ENCODE measurements around the gene C1QL1.

The C1QL1 gene

DNA sequence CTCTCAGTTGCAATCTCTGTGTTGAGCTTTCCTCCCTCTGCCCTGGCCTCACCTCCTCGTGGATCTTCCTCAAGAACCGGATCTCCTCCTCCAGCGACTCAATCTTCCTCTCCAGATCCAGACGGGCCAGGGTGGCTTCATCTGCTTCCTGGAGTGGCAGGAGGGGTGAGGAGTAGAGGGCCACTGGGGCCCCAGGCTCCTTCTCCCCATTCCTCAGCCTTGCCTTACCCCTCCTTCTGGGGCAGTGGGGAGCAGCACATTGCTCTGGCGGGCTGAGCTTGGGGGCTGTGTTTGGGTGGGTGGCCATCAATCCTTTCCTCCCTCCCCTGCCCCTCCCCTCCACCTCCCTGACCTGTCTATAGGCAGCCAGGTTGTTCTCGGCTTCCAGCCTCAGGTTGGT is 54.4 kb downstream of the C1QL1 start:
- DNase-seq (ENCODE audit: low read depth), result no peak

DNA sequence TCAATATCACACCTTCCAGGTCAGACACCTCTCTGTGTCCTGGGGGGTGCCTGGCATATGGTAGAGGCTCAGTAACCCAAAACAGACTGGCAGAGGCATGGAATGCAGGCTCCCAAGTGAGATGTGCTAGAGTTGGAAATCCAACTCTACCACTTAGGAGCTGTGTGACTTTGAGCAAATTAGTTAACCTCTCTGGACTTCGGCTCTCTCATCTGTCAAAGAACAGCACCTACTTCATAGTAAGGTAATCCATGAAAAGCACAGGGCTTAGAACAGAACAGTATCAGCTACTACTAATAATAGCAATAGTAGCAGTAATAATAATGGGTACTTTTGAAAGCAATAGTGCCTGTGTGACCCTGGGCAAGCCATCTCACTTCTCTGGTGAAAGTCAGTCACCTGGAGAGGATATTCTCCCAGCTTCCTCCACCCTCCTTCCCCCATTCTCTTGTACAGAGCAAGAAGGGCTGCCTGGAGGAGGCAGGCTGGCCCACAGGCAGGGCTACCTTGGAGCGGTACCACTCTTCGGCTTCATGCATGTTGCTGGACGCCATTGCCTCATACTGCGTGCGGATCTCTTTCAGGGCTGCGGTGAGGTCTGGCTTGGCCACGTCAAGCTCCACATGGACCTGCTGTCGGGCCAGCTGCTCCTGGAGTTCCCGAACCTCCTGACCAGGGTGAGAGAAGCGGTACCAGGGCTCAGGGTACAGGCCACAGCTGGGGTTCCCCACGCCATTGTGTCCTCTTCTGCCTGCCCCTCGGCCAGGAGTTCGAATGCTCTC is 55.1 kb downstream of the C1QL1 start:
- DNase-seq (ENCODE audit: low read depth), result no peak

DNA sequence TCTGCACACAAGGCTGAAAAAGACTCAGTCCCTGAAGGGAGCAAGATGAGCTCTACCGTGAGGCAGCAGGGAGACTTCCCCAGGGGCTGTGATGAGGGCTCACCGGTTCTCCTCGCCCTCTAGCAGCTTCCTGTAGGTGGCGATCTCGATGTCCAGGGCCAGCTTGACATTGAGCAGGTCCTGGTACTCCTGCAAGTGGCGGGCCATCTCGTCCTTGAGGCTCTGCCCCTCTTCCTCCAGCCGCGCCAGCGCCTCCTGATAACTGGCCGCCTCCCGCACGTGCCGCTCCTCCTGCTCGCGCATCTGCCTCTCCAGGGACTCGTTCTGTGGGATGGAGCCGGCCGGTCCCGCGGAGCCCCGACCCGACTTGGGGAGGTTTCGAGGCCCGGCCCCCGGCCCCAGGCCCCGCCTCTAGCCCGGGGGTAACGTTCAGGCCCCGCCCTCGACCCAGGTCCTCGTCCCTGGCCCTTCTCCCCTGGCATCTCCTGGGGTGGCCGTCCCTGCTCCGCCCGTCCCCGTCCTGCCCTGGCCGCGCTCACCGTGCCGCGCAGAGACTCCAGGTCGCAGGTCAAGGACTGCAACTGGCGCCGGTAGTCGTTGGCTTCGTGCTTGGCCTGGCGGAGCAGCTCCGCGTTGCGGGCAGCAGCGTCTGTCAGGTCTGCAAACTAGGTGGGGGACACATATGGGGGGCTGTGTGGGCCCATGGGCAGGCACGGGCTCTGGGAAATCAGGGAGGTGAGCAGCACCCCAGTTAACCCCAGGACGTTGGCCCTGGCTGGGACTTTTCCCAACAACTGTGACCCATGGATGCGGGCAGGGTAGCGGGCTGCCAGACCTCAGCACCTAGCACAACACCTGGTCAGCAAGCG is 56.7 kb downstream of the C1QL1 start:
- DNase-seq (ENCODE audit: low read depth), result no peak

DNA sequence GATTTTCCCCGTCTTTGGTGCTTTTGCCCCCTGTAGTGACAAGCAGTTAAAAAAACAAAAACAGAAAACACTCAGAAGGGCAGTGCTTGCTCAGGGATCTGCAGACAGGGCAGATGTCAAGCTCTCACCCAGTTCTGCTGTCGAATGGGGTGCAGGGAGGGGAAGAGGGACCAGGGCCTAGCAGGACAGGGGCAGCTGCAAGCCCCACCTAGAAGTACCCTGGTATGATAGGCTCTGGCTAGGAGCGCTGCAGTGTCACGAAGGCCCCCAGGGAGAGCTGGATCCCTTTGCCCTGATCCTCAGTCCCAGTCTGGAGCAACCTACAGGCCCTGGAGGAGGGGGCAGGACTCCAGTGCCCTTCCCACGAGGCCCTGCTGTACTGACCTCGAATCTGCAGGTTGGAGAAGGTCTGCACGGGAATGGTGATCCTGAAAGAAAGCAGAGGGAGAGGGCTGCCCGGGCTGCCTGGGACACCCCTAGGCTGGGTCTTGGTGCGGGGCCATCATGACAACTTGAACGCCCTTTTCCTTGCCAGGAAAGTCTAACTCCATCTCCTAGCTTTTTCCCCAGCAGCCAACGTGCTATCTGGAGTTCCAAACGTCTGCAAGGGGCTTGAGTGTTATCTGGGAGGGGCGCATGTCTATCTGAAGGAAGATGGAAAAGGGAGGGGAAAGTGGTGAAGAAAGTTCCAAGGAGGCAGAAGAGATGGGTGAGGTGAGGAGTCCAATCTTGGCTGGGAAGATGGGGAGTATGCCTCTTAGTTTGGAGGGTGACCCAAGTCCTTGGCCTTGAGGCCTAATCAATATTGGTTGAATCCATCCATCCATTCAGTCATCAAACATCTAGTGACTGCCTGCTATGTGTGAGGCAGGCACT is 57.6 kb downstream of the C1QL1 start:
- no peak for DNase-seq (ENCODE audit: low read depth)
